SK-N-SH (cell line): ENCODE measurements around the gene CUX1. TPM values are rescaled to one million over a fixed set of nuclear protein-coding genes. Genes with fewer than 3 reads are reported as not detected.

Experiments used
- CTCF ChIA-PET: fragments of 300-600, 350-600 bp; formaldehyde crosslinking; extraction: SDS; loops from one replicate; lab custom pipeline; 2021; lab: Yijun Ruan, JAX
- POLR2A ChIA-PET: fragments of 350-600 bp; sonication (Branson Sonifier 250); formaldehyde crosslinking; extraction: SDS; loops from one replicate; lab custom pipeline; 2020; ENCODE audit warnings: antibody characterized with exemption, inconsistent platforms; lab: Yijun Ruan, JAX
- DNase-seq: peaks from one replicate; pipeline ENCODE4 v3.0.0; 2012
- H2AFZ ChIP-seq: fragments of 200-600 bp; sonication (generic); 2 replicates; pipeline ENCODE4 v1.8.1; 2016; ENCODE audit warnings: antibody characterized with exemption, mild to moderate bottlenecking, low read depth
- H3F3A ChIP-seq: fragments of 200-600 bp; sonication (generic); replicated peaks from 2 replicates; pipeline ENCODE3; 2016; ENCODE audit warnings: antibody characterized with exemption, mild to moderate bottlenecking; ENCODE audit not compliant: insufficient read depth
- H3K27ac ChIP-seq, 2 experiments: fragments of 200-500 bp in 1 of 2; fragments of 200-600 bp in 1 of 2; sonication (Bioruptor generic) in 1 of 2; sonication (generic), shearing (Covaris generic) in 1 of 2; 2 replicates each; pipeline versions ENCODE4 v1.5.1 to v1.6.1; 2014 to 2016; ENCODE audit warnings: low read depth in 2 of 2, inconsistent platforms in 1 of 2, low read length in 1 of 2, mild to moderate bottlenecking in 1 of 2, mixed read lengths in 1 of 2
- H3K27me3 ChIP-seq: fragments of 200-600 bp; sonication (generic), shearing (Covaris generic); 2 replicates; pipeline ENCODE4 v1.6.1; 2016; ENCODE audit warnings: mixed run types; ENCODE audit not compliant: insufficient read depth
- H3K36me3 ChIP-seq, 2 experiments: fragments of 200-500 bp in 1 of 2; fragments of 200-600 bp in 1 of 2; sonication (Bioruptor generic) in 1 of 2; sonication (generic) in 1 of 2; replicated peaks in 1 of 2; 2 replicates each; pipeline versions ENCODE3 to v1.5.1; 2014 to 2016; ENCODE audit warnings: low read length in 1 of 2, mild to moderate bottlenecking in 1 of 2; ENCODE audit not compliant: insufficient read depth in 2 of 2, control insufficient read depth in 1 of 2
- H3K4me1 ChIP-seq, 2 experiments: fragments of 200-500 bp in 1 of 2; fragments of 200-600 bp in 1 of 2; sonication (Bioruptor generic) in 1 of 2; sonication (generic), shearing (Covaris generic) in 1 of 2; 2 replicates each; pipeline versions ENCODE4 v1.5.1 to v1.6.1; 2014 to 2016; ENCODE audit warnings: low read depth in 1 of 2, low read length in 1 of 2, mixed run types in 1 of 2; ENCODE audit not compliant: insufficient read depth in 2 of 2, control insufficient read depth in 1 of 2
- H3K4me2 ChIP-seq: fragments of 200-600 bp; sonication (generic), shearing (Covaris generic); 2 replicates; pipeline ENCODE4 v1.6.1; 2017; ENCODE audit warnings: mixed run types
- H3K4me3 ChIP-seq, 2 experiments: fragments of 200-500 bp in 1 of 2; fragments of 200-600 bp in 1 of 2; sonication (Bioruptor generic) in 1 of 2; sonication (generic), shearing (Covaris generic) in 1 of 2; 2 replicates each; pipeline versions ENCODE4 v1.5.1 to v1.8.1; 2014 to 2016; ENCODE audit warnings: low read depth in 2 of 2, inconsistent platforms in 1 of 2, low read length in 1 of 2, mild to moderate bottlenecking in 1 of 2, mixed read lengths in 1 of 2, moderate library complexity in 1 of 2
- H3K79me2 ChIP-seq: fragments of 200-600 bp; sonication (generic); 2 replicates; pipeline ENCODE4 v1.8.1; 2017; ENCODE audit warnings: mild to moderate bottlenecking; ENCODE audit not compliant: insufficient read depth
- H3K9ac ChIP-seq: fragments of 200-600 bp; sonication (generic); 2 replicates; pipeline ENCODE4 v1.6.1; 2017; ENCODE audit warnings: mixed run types
- H3K9me2 ChIP-seq: fragments of 200-600 bp; sonication (generic); 2 replicates; pipeline ENCODE4 v1.6.1; 2017; ENCODE audit warnings: mixed run types
- H3K9me3 ChIP-seq: fragments of 200-600 bp; sonication (generic); 2 replicates; pipeline ENCODE4 v1.6.1; 2017; ENCODE audit warnings: mixed run types, mild to moderate bottlenecking, moderate library complexity
- H4K20me1 ChIP-seq: fragments of 200-600 bp; sonication (generic); 2 replicates; pipeline ENCODE4 v1.6.1; 2017; ENCODE audit warnings: mild to moderate bottlenecking, mixed run types; ENCODE audit not compliant: insufficient read depth
- CHD2 ChIP-seq: fragments of 150-350 bp; IDR thresholded peaks from 2 replicates; pipeline ENCODE4 v1.6.1; 2018; ENCODE audit warnings: low read length; ENCODE audit not compliant: partially characterized antibody
- EZH2phosphoT487 ChIP-seq: fragments of 200-600 bp; sonication (generic); IDR thresholded peaks from 2 replicates; pipeline ENCODE4 v1.6.1; 2017; ENCODE audit warnings: low read depth, mixed run types, mild to moderate bottlenecking, antibody characterized with exemption, moderate library complexity, borderline replicate concordance
- FOSL2 ChIP-seq: IDR thresholded peaks from 2 replicates; pipeline ENCODE4 v1.4.0; 2012; ENCODE audit warnings: low read depth, mild to moderate bottlenecking, moderate library complexity, borderline replicate concordance
- FOXJ3 ChIP-seq: sonication (generic); formaldehyde crosslinking; IDR thresholded peaks from 2 replicates; pipeline ENCODE4 v1.5.1; 2020; ENCODE audit warnings: mild to moderate bottlenecking, missing genetic modification reagents
- FOXM1 ChIP-seq: IDR thresholded peaks from 2 replicates; pipeline ENCODE4 v1.4.0; 2012; ENCODE audit warnings: low read depth, mild to moderate bottlenecking
- GABPA ChIP-seq: IDR thresholded peaks from 2 replicates; pipeline ENCODE4 v1.4.0; 2012; ENCODE audit warnings: low read depth, mild to moderate bottlenecking
- JUND ChIP-seq: IDR thresholded peaks from 2 replicates; pipeline ENCODE4 v1.4.0; 2012
- NFIC ChIP-seq: IDR thresholded peaks from 2 replicates; pipeline ENCODE4 v1.4.0; 2012; ENCODE audit warnings: borderline replicate concordance
- NRF1 ChIP-seq: IDR thresholded peaks from 2 replicates; pipeline ENCODE4 v1.6.1; 2012; ENCODE audit warnings: low read depth, mild to moderate bottlenecking, low read length
- POLR2AphosphoS5 ChIP-seq: IDR thresholded peaks from 2 replicates; pipeline ENCODE4 v1.6.1; 2012; ENCODE audit warnings: low read depth, low read length
- RAD21 ChIP-seq: IDR thresholded peaks from 2 replicates; pipeline ENCODE4 v1.6.1; 2012; ENCODE audit warnings: mild to moderate bottlenecking, low read length
- RCOR1 ChIP-seq: fragments of 150-350 bp; IDR thresholded peaks from 2 replicates; pipeline ENCODE4 v1.6.1; 2017; ENCODE audit warnings: antibody characterized with exemption, low read length
- TAF1 ChIP-seq: IDR thresholded peaks from 2 replicates; pipeline ENCODE4 v1.6.1; 2012; ENCODE audit warnings: low read depth, mild to moderate bottlenecking, low read length, moderate library complexity, borderline replicate concordance
- TCF12 ChIP-seq: IDR thresholded peaks from 2 replicates; pipeline ENCODE4 v1.4.0; 2012
- TEAD4 ChIP-seq: IDR thresholded peaks from 2 replicates; pipeline ENCODE4 v1.4.0; 2012; ENCODE audit warnings: mild to moderate bottlenecking, borderline replicate concordance; ENCODE audit not compliant: insufficient read depth
- ZBTB33 ChIP-seq: IDR thresholded peaks from 2 replicates; pipeline ENCODE4 v1.4.0; 2012; ENCODE audit warnings: low read depth, borderline replicate concordance
- WGBS: methylation state at CpG from one replicate; pipeline ENCODE4 v1.1.6; 2017; ENCODE audit warnings: low lambda C conversion rate; 5-methylcytosine and 5-hydroxymethylcytosine counted together
- polyA plus RNA-seq, 3 experiments: library from polyadenylated mRNA; depleted of rRNA; stranded (reverse); fragments of >200 nt; gene quantifications; 2 replicates each; pipeline ENCODE4 v1.2.3, GENCODE V29; 2012
- TF ChIP-seq, protein P1 (sequence below): IDR thresholded peaks from 2 replicates; pipeline ENCODE4 v1.4.0; 2012; ENCODE audit warnings: low read depth
- TF ChIP-seq, protein P2 (sequence below): IDR thresholded peaks from 2 replicates; pipeline ENCODE4 v1.4.0; 2012; ENCODE audit warnings: low read depth, borderline replicate concordance
- TF ChIP-seq, protein P3 (sequence below): IDR thresholded peaks from 2 replicates; pipeline ENCODE4; 2012

The CUX1 gene
- polyA plus RNA-seq, 1 of the 3 experiments (the other 2 are of a cell fraction): 68.6 TPM

DNA sequence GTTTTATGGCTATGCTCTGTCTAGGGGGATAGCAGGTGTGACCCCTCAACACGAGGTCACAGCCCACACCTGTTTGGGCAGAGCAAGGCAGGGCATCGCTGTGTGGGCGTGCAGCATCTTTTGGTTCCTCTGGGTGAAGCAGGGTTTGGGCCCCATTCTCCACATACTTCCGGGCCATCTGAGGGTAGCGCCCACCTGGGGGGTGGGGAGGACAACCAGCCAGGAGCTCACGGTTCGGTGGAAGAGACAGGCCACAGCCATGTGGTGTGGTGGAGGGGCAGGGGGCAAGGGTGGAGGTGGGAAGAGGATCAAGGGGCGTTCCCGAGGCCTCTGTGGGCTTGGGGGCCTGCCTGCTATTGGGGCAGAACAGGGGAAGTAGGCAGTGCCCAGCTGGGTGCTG is 471.6 kb downstream of the CUX1 start:
- WGBS: 87% methylated on average over 9 of the region's 9 CpGs
- H3F3A ChIP-seq: no peaks in the 10 kb centered on the region
- no peak for TF ChIP-seq NFIC
- TF ChIP-seq NRF1: no peak
- no peak for TF ChIP-seq EZH2phosphoT487
- TF ChIP-seq TAF1: no peak
- no peak for TF ChIP-seq FOSL2
- no peak for TF ChIP-seq ZBTB33
- TF ChIP-seq TCF12: no peak
- no peak for TF ChIP-seq RAD21
- TF ChIP-seq, protein P1, sequence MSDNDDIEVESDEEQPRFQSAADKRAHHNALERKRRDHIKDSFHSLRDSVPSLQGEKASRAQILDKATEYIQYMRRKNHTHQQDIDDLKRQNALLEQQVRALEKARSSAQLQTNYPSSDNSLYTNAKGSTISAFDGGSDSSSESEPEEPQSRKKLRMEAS: no peak
- TF ChIP-seq, protein P2, sequence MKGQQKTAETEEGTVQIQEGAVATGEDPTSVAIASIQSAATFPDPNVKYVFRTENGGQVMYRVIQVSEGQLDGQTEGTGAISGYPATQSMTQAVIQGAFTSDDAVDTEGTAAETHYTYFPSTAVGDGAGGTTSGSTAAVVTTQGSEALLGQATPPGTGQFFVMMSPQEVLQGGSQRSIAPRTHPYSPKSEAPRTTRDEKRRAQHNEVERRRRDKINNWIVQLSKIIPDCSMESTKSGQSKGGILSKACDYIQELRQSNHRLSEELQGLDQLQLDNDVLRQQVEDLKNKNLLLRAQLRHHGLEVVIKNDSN: no peak
- no peaks in the 10 kb centered on the region for H3K36me3 ChIP-seq
- H2AFZ ChIP-seq: no peak overlapping the region
- peaks cover 27% of the 10 kb centered on the region; the same call in 1 of the 2 replicates for H4K20me1 ChIP-seq
- H3K9ac ChIP-seq: no peak overlapping the region
- H3K4me3 ChIP-seq: no peak overlapping the region
- H3K4me2 ChIP-seq: no peak overlapping the region
- ChIA-PET POLR2A (interaction anchor here (0.7 to 1.1 kb wide), 2 partner anchors 49 to 102 kb away, joined by 3 read pairs; no protein-coding TSS in a partner anchor), CTCF (interaction anchor here (4.4 to 15.8 kb wide), 3 partner anchors 10 to 101 kb away, joined by 15 to 421 read pairs (median 20); partner anchors contain the start of gene PRKRIP1)
- no peak for DNase-seq
- H3K9me3 ChIP-seq: no peaks in the 10 kb centered on the region
- H3K9me2 ChIP-seq: no peaks in the 10 kb centered on the region
- H3K79me2 ChIP-seq: no peaks in the 10 kb centered on the region
- H3K4me1 ChIP-seq: peaks cover 0 to 36% of the 10 kb centered on the region in 2 experiments; a peak in 1 of 4 replicates
- H3K27me3 ChIP-seq: no peaks in the 10 kb centered on the region
- no peak overlapping the region for H3K27ac ChIP-seq

GRCh38 chr7:102291056-102291915 is 473.9 kb downstream of the CUX1 start:
- no peaks in the 10 kb centered on the region for H3K79me2 ChIP-seq
- peaks cover 0 to 18% of the 10 kb centered on the region in 2 experiments; a peak in 1 of 4 replicates for H3K4me1 ChIP-seq
- WGBS: 77% methylated on average over 18 of the region's 18 CpGs
- DNase-seq: no peak
- no peak overlapping the region for H3K4me3 ChIP-seq
- H3K9me3 ChIP-seq: no peaks in the 10 kb centered on the region
- no peak overlapping the region for H2AFZ ChIP-seq
- peaks cover 30% of the 10 kb centered on the region; the same call in 1 of the 2 replicates for H4K20me1 ChIP-seq
- no peak overlapping the region for H3K27ac ChIP-seq
- no peaks in the 10 kb centered on the region for H3K36me3 ChIP-seq
- ChIA-PET POLR2A (interaction anchor here (0.9 kb wide), 1 partner anchor 748 kb away, joined by 4 read pairs; no protein-coding TSS in a partner anchor), CTCF (interaction anchor here (1.0 to 15.8 kb wide), 5 partner anchors 12 to 99 kb away, joined by 3 to 421 read pairs (median 15); partner anchors contain the start of gene PRKRIP1)
- H3K27me3 ChIP-seq: no peaks in the 10 kb centered on the region
- no peaks in the 10 kb centered on the region for H3F3A ChIP-seq
- no peaks in the 10 kb centered on the region for H3K9me2 ChIP-seq
- no peak for TF ChIP-seq CHD2
- TF ChIP-seq NRF1: no peak
- TF ChIP-seq POLR2AphosphoS5: no peak
- TF ChIP-seq RCOR1: no peak
- TF ChIP-seq TEAD4: no peak
- no peak for TF ChIP-seq JUND
- TF ChIP-seq GABPA: no peak
- no peak for TF ChIP-seq FOSL2
- no peak for TF ChIP-seq FOXJ3 (CRISPR knock-in tag)
- TF ChIP-seq FOXM1: no peak
- TF ChIP-seq, protein P3, sequence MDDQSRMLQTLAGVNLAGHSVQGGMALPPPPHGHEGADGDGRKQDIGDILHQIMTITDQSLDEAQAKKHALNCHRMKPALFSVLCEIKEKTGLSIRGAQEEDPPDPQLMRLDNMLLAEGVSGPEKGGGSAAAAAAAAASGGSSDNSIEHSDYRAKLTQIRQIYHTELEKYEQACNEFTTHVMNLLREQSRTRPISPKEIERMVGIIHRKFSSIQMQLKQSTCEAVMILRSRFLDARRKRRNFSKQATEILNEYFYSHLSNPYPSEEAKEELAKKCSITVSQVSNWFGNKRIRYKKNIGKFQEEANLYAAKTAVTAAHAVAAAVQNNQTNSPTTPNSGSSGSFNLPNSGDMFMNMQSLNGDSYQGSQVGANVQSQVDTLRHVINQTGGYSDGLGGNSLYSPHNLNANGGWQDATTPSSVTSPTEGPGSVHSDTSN: no peak
- H3K9ac ChIP-seq: no peak overlapping the region
- no peak overlapping the region for H3K4me2 ChIP-seq
